GM10266 (cell line): Measurements from ENCODE around the gene TSG101.

Experiments used
- DNase-seq: peaks from one replicate; pipeline ENCODE4 v3.0.0; 2012; ENCODE audit errors: extremely low spot score
- TF ChIP-seq, protein P1 (sequence below): IDR thresholded peaks from 2 replicates; pipeline ENCODE4 v1.5.1; 2012; ENCODE audit warnings: mild to moderate bottlenecking, low read depth; ENCODE audit not compliant: control insufficient read depth, insufficient read depth; ENCODE audit errors: missing control alignments

Gene TSG101

GRCh38 chr11:18523084-18523483 lies 3.7 kb downstream of the TSG101 start:
- no peak for DNase-seq
- TF ChIP-seq, protein P1, sequence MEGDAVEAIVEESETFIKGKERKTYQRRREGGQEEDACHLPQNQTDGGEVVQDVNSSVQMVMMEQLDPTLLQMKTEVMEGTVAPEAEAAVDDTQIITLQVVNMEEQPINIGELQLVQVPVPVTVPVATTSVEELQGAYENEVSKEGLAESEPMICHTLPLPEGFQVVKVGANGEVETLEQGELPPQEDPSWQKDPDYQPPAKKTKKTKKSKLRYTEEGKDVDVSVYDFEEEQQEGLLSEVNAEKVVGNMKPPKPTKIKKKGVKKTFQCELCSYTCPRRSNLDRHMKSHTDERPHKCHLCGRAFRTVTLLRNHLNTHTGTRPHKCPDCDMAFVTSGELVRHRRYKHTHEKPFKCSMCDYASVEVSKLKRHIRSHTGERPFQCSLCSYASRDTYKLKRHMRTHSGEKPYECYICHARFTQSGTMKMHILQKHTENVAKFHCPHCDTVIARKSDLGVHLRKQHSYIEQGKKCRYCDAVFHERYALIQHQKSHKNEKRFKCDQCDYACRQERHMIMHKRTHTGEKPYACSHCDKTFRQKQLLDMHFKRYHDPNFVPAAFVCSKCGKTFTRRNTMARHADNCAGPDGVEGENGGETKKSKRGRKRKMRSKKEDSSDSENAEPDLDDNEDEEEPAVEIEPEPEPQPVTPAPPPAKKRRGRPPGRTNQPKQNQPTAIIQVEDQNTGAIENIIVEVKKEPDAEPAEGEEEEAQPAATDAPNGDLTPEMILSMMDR = no peak

- TF ChIP-seq, protein P1 = no peak
- no peak for DNase-seq
Measured at GRCh38 chr11:18522388-18522787, 4.4 kb downstream of the TSG101 start.

GRCh38 chr11:18521122-18521521 lies 5.6 kb downstream of the TSG101 start:
- DNase-seq = no peak
- TF ChIP-seq, protein P1 = no peak

GRCh38 chr11:18502352-18502751 lies 24.4 kb downstream of the TSG101 start:
- TF ChIP-seq, protein P1 = no peak
- no peak for DNase-seq

- TF ChIP-seq, protein P1 = no peak
- DNase-seq = no peak
Measured at GRCh38 chr11:18501629-18502028, 25.1 kb downstream of the TSG101 start.

DNA sequence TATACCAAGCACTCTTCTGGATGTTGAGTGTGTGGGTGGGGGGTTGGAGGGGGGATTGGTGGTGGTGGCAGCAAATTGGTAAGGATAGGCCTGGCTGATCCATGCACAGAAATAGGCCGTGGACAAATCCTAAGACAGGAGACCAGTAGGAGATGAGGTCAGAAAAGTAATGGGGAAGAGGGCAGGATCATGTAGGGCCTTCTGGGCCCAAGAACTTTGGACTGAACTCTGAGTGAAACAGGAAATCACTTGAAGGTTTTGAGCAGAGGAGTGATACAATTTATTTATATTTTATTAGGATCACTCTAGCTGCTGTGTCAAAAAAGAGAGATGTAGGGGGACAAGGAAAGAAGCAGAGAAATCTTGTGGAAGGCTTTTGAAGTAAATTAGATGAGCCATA lies 28.7 kb downstream of the TSG101 start:
- DNase-seq = no peak
- TF ChIP-seq, protein P1 = no peak

- TF ChIP-seq, protein P1 = no peak
- no peak for DNase-seq
Measured at GRCh38 chr11:18495703-18496102, 31.0 kb downstream of the TSG101 start.
